GM19043 (cell line): ENCODE measurements around the gene NOB1.

Experiments
- ATAC-seq: cut with Tn5 transposase; IDR thresholded peaks from one replicate; pipeline ENCODE4 v1.9.1; 2021; ENCODE audit warnings: low read depth; ENCODE audit not compliant: unreplicated experiment

The NOB1 gene

GRCh38 chr16:69724414-69724873 lies 30.3 kb downstream of the NOB1 start:
- no peak for ATAC-seq

GRCh38 chr16:69721441-69721957 lies 33.2 kb downstream of the NOB1 start:
- no peak for ATAC-seq

- ATAC-seq = no peak
These were observed 33.8 kb downstream of the NOB1 start for GRCh38 chr16:69720822-69721430.

- ATAC-seq = no peak
These were observed 36.5 kb downstream of the NOB1 start for GRCh38 chr16:69718111-69718764.

- no peak for ATAC-seq
These were observed 37.7 kb downstream of the NOB1 start for GRCh38 chr16:69717066-69717465.

- ATAC-seq = no peak
These were observed 41.7 kb downstream of the NOB1 start for GRCh38 chr16:69712914-69713581.

- no peak for ATAC-seq
These were observed 42.4 kb downstream of the NOB1 start for GRCh38 chr16:69712277-69712676.

- no peak for ATAC-seq
These were observed 43.5 kb downstream of the NOB1 start for GRCh38 chr16:69711115-69711740.

GRCh38 chr16:69709456-69710084 lies 45.2 kb downstream of the NOB1 start:
- ATAC-seq = no peak

GRCh38 chr16:69707920-69708683 lies 46.6 kb downstream of the NOB1 start:
- ATAC-seq = no peak

GRCh38 chr16:69706975-69707340 lies 47.8 kb downstream of the NOB1 start:
- ATAC-seq = no peak

GRCh38 chr16:69706256-69706974 lies 48.3 kb downstream of the NOB1 start:
- ATAC-seq = no peak

- ATAC-seq = no peak
These were observed 51.1 kb downstream of the NOB1 start for GRCh38 chr16:69703638-69704037.

GRCh38 chr16:69701866-69702265 lies 52.9 kb downstream of the NOB1 start:
- no peak for ATAC-seq

GRCh38 chr16:69701452-69701851 lies 53.3 kb downstream of the NOB1 start:
- ATAC-seq = no peak

GRCh38 chr16:69699915-69700314 lies 54.8 kb downstream of the NOB1 start:
- ATAC-seq = no peak

GRCh38 chr16:69698404-69698803 lies 56.3 kb downstream of the NOB1 start:
- no peak for ATAC-seq

- no peak for ATAC-seq
These were observed 60.8 kb downstream of the NOB1 start for GRCh38 chr16:69693916-69694315.
